ENCODE measurements around the gene SIPA1L3. TPM values are rescaled to one million over a fixed set of nuclear protein-coding genes. Genes with fewer than 3 reads are reported as not detected.
A peak's percentile ranks its signal among the peaks of the same experiment; 100 is the strongest.

The SIPA1L3 gene
- total RNA-seq, 2 experiments from 2014 or later: 8.9 to 9.8 TPM

DNA sequence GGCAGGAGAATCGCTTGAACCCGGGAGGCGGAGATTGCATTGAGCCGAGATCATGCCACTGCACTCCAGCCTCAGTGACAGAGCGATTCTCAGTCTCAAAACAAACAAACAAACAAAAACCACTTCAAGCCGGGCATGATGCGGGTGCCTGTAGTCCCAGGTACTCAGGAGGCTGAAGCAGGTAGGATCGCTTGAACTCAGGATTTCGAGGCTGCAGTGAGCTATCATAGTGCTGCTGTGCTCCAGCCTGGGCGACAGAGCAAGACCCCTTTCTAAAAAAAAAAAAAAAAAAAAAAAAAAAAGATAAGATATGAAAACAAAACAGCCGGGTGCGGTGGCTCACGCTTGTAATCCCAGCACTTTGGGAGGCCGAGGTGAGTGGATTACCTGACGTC is 336.3 kb downstream of the SIPA1L3 start:
- Mint-ChIP-seq H3K4me3 (peak overlapping the region; percentile 34), H3K27me3 (no peaks in the 10 kb centered on the region), H3K36me3 (ENCODE audit: low read depth) (no peaks in the 10 kb centered on the region), H3K27ac (no peak overlapping the region), H3K4me1 (ENCODE audit: low read depth) (peaks cover 5% of the 10 kb centered on the region), H3K9me3 (no peaks in the 10 kb centered on the region)
- POLR2A ChIA-PET: interaction anchor here (0.5 to 0.7 kb wide), 2 partner anchors 149 to 423 kb away, joined by 3 read pairs; no protein-coding TSS in a partner anchor
- CTCF ChIA-PET: interaction anchor here (1.0 to 4.0 kb wide), 11 partner anchors 8 to 341 kb away, joined by 3 to 33 read pairs (median 13); partner anchors contain the start of genes CATSPERG, KCNK6, PPP1R14A and PSMD8
- intact Hi-C loops (cut with micrococcal nuclease): loop anchor here (1.0 kb wide), 1 partner anchor 92 kb away; the partner anchor contains the start of gene CATSPERG
- ATAC-seq (no peak), DNase-seq (no peak)
- TF ChIP-seq, protein P1, sequence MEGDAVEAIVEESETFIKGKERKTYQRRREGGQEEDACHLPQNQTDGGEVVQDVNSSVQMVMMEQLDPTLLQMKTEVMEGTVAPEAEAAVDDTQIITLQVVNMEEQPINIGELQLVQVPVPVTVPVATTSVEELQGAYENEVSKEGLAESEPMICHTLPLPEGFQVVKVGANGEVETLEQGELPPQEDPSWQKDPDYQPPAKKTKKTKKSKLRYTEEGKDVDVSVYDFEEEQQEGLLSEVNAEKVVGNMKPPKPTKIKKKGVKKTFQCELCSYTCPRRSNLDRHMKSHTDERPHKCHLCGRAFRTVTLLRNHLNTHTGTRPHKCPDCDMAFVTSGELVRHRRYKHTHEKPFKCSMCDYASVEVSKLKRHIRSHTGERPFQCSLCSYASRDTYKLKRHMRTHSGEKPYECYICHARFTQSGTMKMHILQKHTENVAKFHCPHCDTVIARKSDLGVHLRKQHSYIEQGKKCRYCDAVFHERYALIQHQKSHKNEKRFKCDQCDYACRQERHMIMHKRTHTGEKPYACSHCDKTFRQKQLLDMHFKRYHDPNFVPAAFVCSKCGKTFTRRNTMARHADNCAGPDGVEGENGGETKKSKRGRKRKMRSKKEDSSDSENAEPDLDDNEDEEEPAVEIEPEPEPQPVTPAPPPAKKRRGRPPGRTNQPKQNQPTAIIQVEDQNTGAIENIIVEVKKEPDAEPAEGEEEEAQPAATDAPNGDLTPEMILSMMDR (IDR thresholded peaks at IDR 0.05): no peak

DNA sequence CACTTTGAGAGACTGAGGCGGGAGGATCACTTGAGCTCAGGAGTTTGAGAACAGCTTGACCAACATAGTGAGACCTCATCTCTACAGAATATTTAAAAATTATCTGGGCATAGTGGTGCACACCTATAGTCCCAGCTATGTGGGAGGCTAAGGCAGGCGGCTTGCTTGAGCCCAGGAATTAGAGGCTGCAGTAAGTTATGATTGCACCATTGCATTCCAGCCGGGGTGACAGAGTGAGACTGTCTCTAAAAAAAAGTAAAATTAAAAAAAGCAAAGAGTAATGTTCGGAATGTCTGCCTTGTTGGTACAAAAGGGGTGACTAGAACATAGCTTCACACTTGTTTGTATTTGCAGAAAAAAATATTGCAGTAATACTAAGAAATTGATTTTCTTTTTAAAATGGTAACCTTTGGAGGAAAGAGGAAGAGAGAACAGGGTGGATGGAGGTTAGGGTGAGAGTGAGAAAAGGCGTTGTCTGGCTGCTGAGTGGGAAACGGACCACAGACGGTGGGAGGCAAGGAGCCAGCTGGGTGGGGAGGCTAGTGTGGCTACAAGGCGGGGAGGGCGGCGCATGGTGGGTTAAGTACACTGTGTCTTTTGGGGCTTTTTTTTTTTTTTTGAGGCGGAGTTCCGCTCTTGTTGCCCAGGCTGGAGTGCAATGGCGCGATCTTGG is 339.0 kb downstream of the SIPA1L3 start:
- TF ChIP-seq, protein P1 (IDR thresholded peaks at IDR 0.05): no peak
- no peaks in the 10 kb centered on the region for H3K36me3 Mint-ChIP-seq (ENCODE audit: low read depth)
- no peaks in the 10 kb centered on the region for H3K27me3 Mint-ChIP-seq
- intact Hi-C loops (cut with micrococcal nuclease): no loop called here
- no peak for DNase-seq
- no peak for ATAC-seq
- POLR2A ChIA-PET: no interaction called here
- no peak overlapping the region for H3K4me3 Mint-ChIP-seq
- CTCF ChIA-PET: interaction anchor here (0.6 to 4.0 kb wide), 5 partner anchors 10 to 128 kb away, joined by 3 to 30 read pairs (median 7); partner anchors contain the start of genes PPP1R14A, PSMD8 and SPINT2
- peaks cover 5% of the 10 kb centered on the region for H3K4me1 Mint-ChIP-seq (ENCODE audit: low read depth)
- no peaks in the 10 kb centered on the region for H3K9me3 Mint-ChIP-seq
- H3K27ac Mint-ChIP-seq: no peak overlapping the region

DNA sequence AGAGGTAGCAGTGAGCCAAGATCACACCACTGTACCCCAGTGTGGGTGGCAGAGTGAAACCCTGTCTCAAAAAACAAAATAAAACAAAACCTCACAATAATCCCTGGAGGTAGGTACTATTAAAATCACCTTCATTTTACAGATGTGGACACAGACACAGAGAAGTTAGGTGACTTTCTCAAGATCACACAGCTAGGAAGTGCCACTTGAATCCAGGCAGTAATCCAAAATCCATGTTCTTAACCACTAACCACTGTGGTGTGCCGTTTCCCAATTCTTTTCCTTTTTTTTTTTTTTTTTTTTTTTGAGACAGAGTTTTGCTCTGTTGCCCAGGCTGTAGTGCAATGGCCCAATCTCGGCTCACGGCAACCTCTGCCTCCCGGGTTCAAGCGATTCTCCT is 340.1 kb downstream of the SIPA1L3 start:
- Mint-ChIP-seq H3K4me3 (no peak overlapping the region), H3K27ac (no peak overlapping the region), H3K27me3 (peaks cover 3% of the 10 kb centered on the region), H3K36me3 (ENCODE audit: low read depth) (no peaks in the 10 kb centered on the region), H3K9me3 (no peaks in the 10 kb centered on the region), H3K4me1 (ENCODE audit: low read depth) (peaks cover 8% of the 10 kb centered on the region)
- ChIA-PET CTCF (interaction anchor here (1.3 to 4.0 kb wide), 2 partner anchors 9 to 127 kb away, joined by 3 to 27 read pairs; partner anchors contain the start of genes PPP1R14A and PSMD8), POLR2A (no interaction called here)
- ATAC-seq: no peak
- TF ChIP-seq, protein P1 (IDR thresholded peaks at IDR 0.05): no peak
- DNase-seq: no peak
- intact Hi-C loops (cut with micrococcal nuclease): no loop called here

DNA sequence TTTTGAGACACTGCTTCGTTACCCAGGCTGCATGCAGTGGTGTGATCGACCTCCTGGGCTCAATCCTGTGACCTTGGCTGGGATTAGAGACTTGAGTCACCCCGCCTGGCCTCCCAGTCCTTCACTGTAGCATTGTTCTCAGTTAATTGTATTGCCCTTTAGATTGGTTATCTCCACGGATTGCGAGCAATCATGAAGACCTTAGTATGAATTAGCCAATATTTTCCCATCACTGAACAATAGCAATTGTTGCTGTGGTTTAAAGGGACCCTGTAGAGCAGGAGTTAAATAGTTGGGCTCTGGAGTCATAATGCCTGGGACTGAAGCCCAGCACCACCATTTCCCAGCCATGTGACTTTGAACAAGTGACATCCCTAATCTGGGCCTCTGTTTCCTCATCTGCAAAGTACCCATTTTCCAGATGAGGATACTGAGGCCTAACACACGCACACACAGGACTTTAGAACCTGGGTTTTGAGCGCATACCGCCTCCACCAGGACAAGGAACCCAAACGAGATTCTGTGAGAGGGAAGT is 340.8 kb downstream of the SIPA1L3 start:
- intact Hi-C loops (cut with micrococcal nuclease): no loop called here
- DNase-seq: no peak
- H3K27ac Mint-ChIP-seq: no peak overlapping the region
- no peak overlapping the region for H3K4me3 Mint-ChIP-seq
- ATAC-seq: no peak
- H3K36me3 Mint-ChIP-seq (ENCODE audit: low read depth): no peaks in the 10 kb centered on the region
- TF ChIP-seq, protein P1 (IDR thresholded peaks at IDR 0.05): no peak
- CTCF ChIA-PET: no interaction called here
- POLR2A ChIA-PET: no interaction called here
- no peaks in the 10 kb centered on the region for H3K9me3 Mint-ChIP-seq
- H3K27me3 Mint-ChIP-seq: peaks cover 5% of the 10 kb centered on the region
- peaks cover 8% of the 10 kb centered on the region for H3K4me1 Mint-ChIP-seq (ENCODE audit: low read depth)

DNA sequence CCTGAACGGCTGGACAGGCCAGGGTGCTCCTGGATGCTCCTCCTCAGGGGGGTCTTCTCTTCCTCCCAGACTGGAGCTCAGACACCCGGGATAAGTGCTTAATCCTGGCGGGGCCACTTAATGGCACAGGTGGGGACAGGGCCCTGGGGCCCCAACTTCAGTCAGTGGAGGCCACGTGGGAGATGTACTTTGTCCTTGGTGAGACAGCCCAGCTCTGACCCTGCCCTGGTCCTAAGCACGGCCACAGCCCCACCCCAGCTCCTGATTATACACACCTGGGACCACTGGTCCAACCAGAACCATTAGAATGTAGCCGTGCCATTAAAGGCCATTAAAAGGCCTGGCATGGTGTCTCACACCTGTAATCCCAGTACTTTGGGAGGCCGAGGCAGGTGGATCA is 341.4 kb downstream of the SIPA1L3 start:
- intact Hi-C loops (cut with micrococcal nuclease): no loop called here
- CTCF ChIA-PET: no interaction called here
- no peak overlapping the region for H3K27ac Mint-ChIP-seq
- no peaks in the 10 kb centered on the region for H3K36me3 Mint-ChIP-seq (ENCODE audit: low read depth)
- no peaks in the 10 kb centered on the region for H3K9me3 Mint-ChIP-seq
- H3K4me1 Mint-ChIP-seq (ENCODE audit: low read depth): peaks cover 8% of the 10 kb centered on the region
- POLR2A ChIA-PET: no interaction called here
- ATAC-seq (no peak), DNase-seq (no peak)
- no peak overlapping the region for H3K4me3 Mint-ChIP-seq
- peaks cover 5% of the 10 kb centered on the region for H3K27me3 Mint-ChIP-seq
- TF ChIP-seq, protein P1 (IDR thresholded peaks at IDR 0.05): no peak

Measured in activated CD8-positive, alpha-beta T cell treated with anti-CD3 and anti-CD28 coated beads for 36 hours (primary cell).